Measurements from ENCODE around the gene ADM5. TPM values are rescaled to one million over a fixed set of nuclear protein-coding genes. Genes with fewer than 3 reads are reported as not detected.

Gene ADM5
- polyA plus RNA-seq, 2 of the 4 experiments (the other 2 are of a cell fraction): 2.0 to 4.3 TPM

- WGBS (ENCODE audit: missing lambda C conversion rate): 66% methylated on average over 18 of the region's 20 CpGs
- H3K4me1 ChIP-seq: peaks cover 9% of the 10 kb centered on the region; the same call in 2 of the 3 replicates
- peak overlapping the region in 1 of 2 experiments; percentile 46; a peak in 2 of 6 replicates for H3K27ac ChIP-seq
- no peak for TF ChIP-seq RCOR1 (IDR thresholded peaks at IDR 0.05; ENCODE audit: low read depth, low read length)
- no peak for TF ChIP-seq NPAS2 (CRISPR knock-in tag; IDR thresholded peaks at IDR 0.05; ENCODE audit: borderline replicate concordance)
- TF ChIP-seq EHMT2 (IDR thresholded peaks at IDR 0.05; ENCODE audit: low read depth): peak; percentile 76; the same call in 1 of the 2 replicates
- TF ChIP-seq NR3C1 (IDR thresholded peaks at IDR 0.05): no peak
- no peak for TF ChIP-seq FOSL2 (IDR thresholded peaks at IDR 0.05)
- TF ChIP-seq FOSL2 (CRISPR knock-in tag; IDR thresholded peaks at IDR 0.05): peak; percentile 75
- TF ChIP-seq FOXS1 (CRISPR knock-in tag; IDR thresholded peaks at IDR 0.05): no peak
- TF ChIP-seq USF2 (IDR thresholded peaks at IDR 0.05): no peak
- TF ChIP-seq FOSB (CRISPR knock-in tag; IDR thresholded peaks at IDR 0.05): no peak
- no peak for TF ChIP-seq PHF8 (IDR thresholded peaks at IDR 0.05; ENCODE audit: borderline replicate concordance, low read depth)
- TF ChIP-seq MAX (IDR thresholded peaks at IDR 0.05): peak; percentile 56
- TF ChIP-seq KDM1A (IDR thresholded peaks at IDR 0.05; ENCODE audit: low read depth): no peak
- no peak overlapping the region for H3K4me2 ChIP-seq
- H3K4me3 ChIP-seq: no peak overlapping the region
- FAIRE-seq (no peak), DNase-seq (ENCODE audit: low read depth in 1 of 2, low spot score in 1 of 2) (peak in 1 of 2 experiments; percentile 67), ATAC-seq (peak in 1 of 2 experiments; percentile 21; a peak in 2 of 6 replicates)
- no peaks in the 10 kb centered on the region for H3K9me3 ChIP-seq
- CTCF ChIA-PET: interaction anchor here (0.7 to 2.2 kb wide), 5 partner anchors 11 to 135 kb away, joined by 3 to 9 read pairs (median 3); no protein-coding TSS in a partner anchor
- POLR2A ChIA-PET: no interaction called here
Observed at GRCh38 chr19:49710372-49710951, 21.1 kb downstream of the ADM5 start.

GRCh38 chr19:49712397-49712859 is 23.0 kb downstream of the ADM5 start:
- Histone ChIP-seq H3K4me1 (peaks cover 9% of the 10 kb centered on the region; the same call in 2 of the 3 replicates), H3K4me3 (peak overlapping the region; percentile 47), H3K27ac (peak overlapping the region; percentile 77 to 81), H3K4me2 (peak overlapping the region; percentile 93), H3K9me3 (no peaks in the 10 kb centered on the region)
- peak; percentile 80 to 87 for ATAC-seq
- no peak for FAIRE-seq
- peak; percentile 86 to 96 for DNase-seq (ENCODE audit: low read depth in 1 of 2, low spot score in 1 of 2)
- CTCF ChIA-PET: interaction anchor here (0.6 to 1.9 kb wide), 7 partner anchors 8 to 202 kb away, joined by 3 to 8 read pairs (median 4); partner anchors contain the start of gene RCN3
- WGBS (ENCODE audit: missing lambda C conversion rate): 17% methylated on average over 20 of the region's 20 CpGs
- TF ChIP-seq JUN (IDR thresholded peaks at IDR 0.05) (peak in 1 of 2 experiments; percentile 15; a peak in 1 of 5 replicates), MAFK (IDR thresholded peaks at IDR 0.05; ENCODE audit: partially characterized antibody) (peak; percentile 61), FOSL2 (IDR thresholded peaks at IDR 0.05) (no peak), FOSL2 (CRISPR knock-in tag; IDR thresholded peaks at IDR 0.05) (0 out of 2 replicates have a peak, but pooled peaks have one; percentile 3), EHF (CRISPR knock-in tag; IDR thresholded peaks at IDR 0.05) (no peak)
- POLR2A ChIA-PET: interaction anchor here (1.0 kb wide), 1 partner anchor 54 kb away, joined by 4 read pairs; the partner anchor contains the start of gene AP2A1

GRCh38 chr19:49713236-49713845 is 23.9 kb downstream of the ADM5 start:
- 85% methylated on average over 7 of the region's 8 CpGs for WGBS (ENCODE audit: missing lambda C conversion rate)
- ATAC-seq (no peak), DNase-seq (ENCODE audit: low read depth in 1 of 2, low spot score in 1 of 2) (no peak), FAIRE-seq (no peak)
- Histone ChIP-seq H3K4me1 (peaks cover 9% of the 10 kb centered on the region; the same call in 2 of the 3 replicates), H3K27ac (peak overlapping the region; percentile 77 to 81; a peak in 5 of 6 replicates), H3K4me2 (peak overlapping the region; percentile 93), H3K4me3 (peak overlapping the region; percentile 47; the same call in 2 of the 3 replicates), H3K9me3 (no peaks in the 10 kb centered on the region)
- ChIA-PET POLR2A (interaction anchor here (1.0 kb wide), 1 partner anchor 53 kb away, joined by 4 read pairs; the partner anchor contains the start of gene AP2A1), CTCF (interaction anchor here (0.6 to 1.9 kb wide), 8 partner anchors 9 to 186 kb away, joined by 3 to 8 read pairs (median 4); partner anchors contain the start of gene RCN3)
- no peak for TF ChIP-seq PHF8 (IDR thresholded peaks at IDR 0.05; ENCODE audit: borderline replicate concordance, low read depth)
- no peak for TF ChIP-seq CHD4 (IDR thresholded peaks at IDR 0.05; ENCODE audit: borderline replicate concordance)
- no peak for TF ChIP-seq SREBF2 (IDR thresholded peaks at IDR 0.05)
- TF ChIP-seq FOXS1 (CRISPR knock-in tag; IDR thresholded peaks at IDR 0.05): no peak
- no peak for TF ChIP-seq BHLHE40 (IDR thresholded peaks at IDR 0.05; ENCODE audit: low read depth, low read length)
- no peak for TF ChIP-seq ESRRA (IDR thresholded peaks at IDR 0.05; ENCODE audit: borderline replicate concordance, low read length)
